Measurements from ENCODE around the gene ADAT3. TPM values are rescaled to one million over a fixed set of nuclear protein-coding genes. Genes with fewer than 3 reads are reported as not detected.
A peak's percentile ranks its signal among the peaks of the same experiment; 100 is the strongest.

The ADAT3 gene
- total RNA-seq, 1 experiment from 2014 or later, result 6.9 TPM

GRCh38 chr19:1942934-1943555, 37.8 kb downstream of the ADAT3 start:
- CTCF ChIA-PET, result interaction anchor here (0.5 to 1.3 kb wide), 4 partner anchors 12 to 128 kb away, joined by 3 to 5 read pairs (median 4); no protein-coding TSS in a partner anchor
- peak overlapping the region; percentile 83 for H3K4me3 Mint-ChIP-seq (ENCODE audit: unreplicated experiment)
- no peak for DNase-seq (ENCODE audit: unreplicated experiment)
- POLR2A ChIA-PET, result interaction anchor here (0.8 to 1.1 kb wide), 5 partner anchors 15 to 117 kb away, joined by 3 to 4 read pairs (median 4); no protein-coding TSS in a partner anchor
- H3K9me3 Mint-ChIP-seq (ENCODE audit: unreplicated experiment), result no peaks in the 10 kb centered on the region
- H3K36me3 Mint-ChIP-seq (ENCODE audit: insufficient read depth, unreplicated experiment), result no peaks in the 10 kb centered on the region
- no TSS peak for BruUV-seq (replicated peaks)
- no peaks in the 10 kb centered on the region for H3K27me3 Mint-ChIP-seq (ENCODE audit: insufficient read depth, unreplicated experiment)
- H3K4me1 Mint-ChIP-seq (ENCODE audit: insufficient read depth, unreplicated experiment), result peaks cover 12% of the 10 kb centered on the region
- intact Hi-C loops (cut with micrococcal nuclease), result no loop called here
- TF ChIP-seq CTCF (IDR thresholded peaks at IDR 0.05; ENCODE audit: unreplicated experiment), result no peak
- peak overlapping the region; percentile 75 for H3K27ac Mint-ChIP-seq (ENCODE audit: low read depth, unreplicated experiment)

- peak overlapping the region; percentile 83 for H3K4me3 Mint-ChIP-seq (ENCODE audit: unreplicated experiment)
- no peak for DNase-seq (ENCODE audit: unreplicated experiment)
- H3K4me1 Mint-ChIP-seq (ENCODE audit: insufficient read depth, unreplicated experiment), result peaks cover 12% of the 10 kb centered on the region
- H3K36me3 Mint-ChIP-seq (ENCODE audit: insufficient read depth, unreplicated experiment), result no peaks in the 10 kb centered on the region
- H3K9me3 Mint-ChIP-seq (ENCODE audit: unreplicated experiment), result no peaks in the 10 kb centered on the region
- H3K27ac Mint-ChIP-seq (ENCODE audit: low read depth, unreplicated experiment), result peak overlapping the region; percentile 75
- intact Hi-C loops (cut with micrococcal nuclease), result no loop called here
- H3K27me3 Mint-ChIP-seq (ENCODE audit: insufficient read depth, unreplicated experiment), result no peaks in the 10 kb centered on the region
- POLR2A ChIA-PET, result no interaction called here
- no TSS peak for BruUV-seq (replicated peaks)
- CTCF ChIA-PET, result no interaction called here
- no peak for TF ChIP-seq CTCF (IDR thresholded peaks at IDR 0.05; ENCODE audit: unreplicated experiment)
Measured at GRCh38 chr19:1943661-1944087, 38.5 kb downstream of the ADAT3 start.

- Mint-ChIP-seq H3K4me3 (ENCODE audit: unreplicated experiment) (peak overlapping the region; percentile 21), H3K27ac (ENCODE audit: low read depth, unreplicated experiment) (no peak overlapping the region), H3K4me1 (ENCODE audit: insufficient read depth, unreplicated experiment) (peaks cover 12% of the 10 kb centered on the region), H3K27me3 (ENCODE audit: insufficient read depth, unreplicated experiment) (no peaks in the 10 kb centered on the region), H3K9me3 (ENCODE audit: unreplicated experiment) (no peaks in the 10 kb centered on the region), H3K36me3 (ENCODE audit: insufficient read depth, unreplicated experiment) (no peaks in the 10 kb centered on the region)
- TF ChIP-seq CTCF (IDR thresholded peaks at IDR 0.05; ENCODE audit: unreplicated experiment), result no peak
- DNase-seq (ENCODE audit: unreplicated experiment), result no peak
- CTCF ChIA-PET, result interaction anchor here (0.5 kb wide), 1 partner anchor 59 kb away, joined by 5 read pairs; no protein-coding TSS in a partner anchor
- intact Hi-C loops (cut with micrococcal nuclease), result no loop called here
- BruUV-seq (replicated peaks), result no TSS peak
- POLR2A ChIA-PET, result no interaction called here
Measured at GRCh38 chr19:1944088-1944915, 39.1 kb downstream of the ADAT3 start.

- CTCF ChIA-PET, result interaction anchor here (0.5 to 0.9 kb wide), 4 partner anchors 17 to 622 kb away, joined by 3 to 5 read pairs (median 4); no protein-coding TSS in a partner anchor
- H3K9me3 Mint-ChIP-seq (ENCODE audit: unreplicated experiment), result no peaks in the 10 kb centered on the region
- peaks cover under 1% of the 10 kb centered on the region for H3K36me3 Mint-ChIP-seq (ENCODE audit: insufficient read depth, unreplicated experiment)
- no peak overlapping the region for H3K27ac Mint-ChIP-seq (ENCODE audit: low read depth, unreplicated experiment)
- intact Hi-C loops (cut with micrococcal nuclease), result no loop called here
- no peak for TF ChIP-seq CTCF (IDR thresholded peaks at IDR 0.05; ENCODE audit: unreplicated experiment)
- no peak for DNase-seq (ENCODE audit: unreplicated experiment)
- POLR2A ChIA-PET, result no interaction called here
- BruUV-seq (replicated peaks), result no TSS peak
- no peaks in the 10 kb centered on the region for H3K27me3 Mint-ChIP-seq (ENCODE audit: insufficient read depth, unreplicated experiment)
- H3K4me1 Mint-ChIP-seq (ENCODE audit: insufficient read depth, unreplicated experiment), result peaks cover 12% of the 10 kb centered on the region
- H3K4me3 Mint-ChIP-seq (ENCODE audit: unreplicated experiment), result no peak overlapping the region
Measured at GRCh38 chr19:1944916-1945561, 39.8 kb downstream of the ADAT3 start.
